ENCODE measurements around the gene PTGIR. TPM values are rescaled to one million over a fixed set of nuclear protein-coding genes. Genes with fewer than 3 reads are reported as not detected.

The PTGIR gene
- total RNA-seq, 3 donors from 2014 or later (not counting 1 experiment from before 2014, with no cell fraction given), result 0.75 to 1.4 (median 1.0) TPM

- Histone ChIP-seq H3K36me3 (ENCODE audit: control insufficient read depth, insufficient read depth, low read length) (no peaks in the 10 kb centered on the region), H3K27ac (ENCODE audit: low read length) (no peak overlapping the region), H3K4me1 (ENCODE audit: control insufficient read depth, insufficient read depth, low read length) (peaks cover 63% of the 10 kb centered on the region), H3K27me3 (ENCODE audit: control insufficient read depth, insufficient read depth, low read length) (no peaks in the 10 kb centered on the region), H3K4me3 (ENCODE audit: low read length) (no peak overlapping the region), H3K9me3 (ENCODE audit: control insufficient read depth, insufficient read depth, low read length) (no peaks in the 10 kb centered on the region)
- Mint-ChIP-seq H3K4me1 (peaks cover 28 to 29% of the 10 kb centered on the region in 2 donors), H3K27me3 (ENCODE audit: low read depth in 2 of 2) (peaks cover 7 to 10% of the 10 kb centered on the region in 2 donors), H3K27ac (no peak overlapping the region), H3K4me3 (no peak overlapping the region), H3K9me3 (no peaks in the 10 kb centered on the region), H3K36me3 (no peaks in the 10 kb centered on the region)
- no peak for ATAC-seq
- intact Hi-C loops (cut with micrococcal nuclease), result no loop called here
- no peak for DNase-seq
- WGBS (ENCODE audit: insufficient coverage), result 90% methylated on average over 9 of the region's 10 CpGs
- TF ChIP-seq CTCF (IDR thresholded peaks at IDR 0.05), result no peak
Measured at GRCh38 chr19:46615966-46616365, 8.9 kb downstream of the PTGIR start.

- Mint-ChIP-seq H3K27me3 (ENCODE audit: low read depth in 2 of 2) (peaks cover 7 to 10% of the 10 kb centered on the region in 2 donors), H3K4me3 (no peak overlapping the region), H3K36me3 (peaks cover 3% of the 10 kb centered on the region), H3K27ac (no peak overlapping the region), H3K9me3 (no peaks in the 10 kb centered on the region), H3K4me1 (peaks cover 32 to 33% of the 10 kb centered on the region in 2 donors)
- WGBS (ENCODE audit: insufficient coverage), result 14% methylated on average over 11 of the region's 12 CpGs
- H3K27me3 ChIP-seq (ENCODE audit: control insufficient read depth, insufficient read depth, low read length), result no peaks in the 10 kb centered on the region
- peaks cover 7% of the 10 kb centered on the region for H3K36me3 ChIP-seq (ENCODE audit: control insufficient read depth, insufficient read depth, low read length)
- DNase-seq (peak; percentile 74 to 90), ATAC-seq (peak; percentile 86 to 92 (median 89))
- intact Hi-C loops (cut with micrococcal nuclease), result loop anchor here (1.0 kb wide), 2 partner anchors 48 to 114 kb away; no protein-coding TSS in a partner anchor
- no peak overlapping the region for H3K27ac ChIP-seq (ENCODE audit: low read length)
- no peaks in the 10 kb centered on the region for H3K9me3 ChIP-seq (ENCODE audit: control insufficient read depth, insufficient read depth, low read length)
- no peak overlapping the region for H3K4me3 ChIP-seq (ENCODE audit: low read length)
- peak; percentile 78 for TF ChIP-seq CTCF (IDR thresholded peaks at IDR 0.05)
- peaks cover 52% of the 10 kb centered on the region for H3K4me1 ChIP-seq (ENCODE audit: control insufficient read depth, insufficient read depth, low read length)
Measured at GRCh38 chr19:46614114-46614722, 10.7 kb downstream of the PTGIR start.

- peaks cover 7 to 10% of the 10 kb centered on the region in 2 donors for H3K27me3 Mint-ChIP-seq (ENCODE audit: low read depth in 2 of 2)
- no peak overlapping the region for H3K4me3 ChIP-seq (ENCODE audit: low read length)
- no peaks in the 10 kb centered on the region for H3K9me3 Mint-ChIP-seq
- WGBS (ENCODE audit: insufficient coverage), result 96% methylated on average over 22 of the region's 22 CpGs
- peaks cover 14% of the 10 kb centered on the region for H3K36me3 ChIP-seq (ENCODE audit: control insufficient read depth, insufficient read depth, low read length)
- TF ChIP-seq CTCF (IDR thresholded peaks at IDR 0.05), result no peak
- H3K9me3 ChIP-seq (ENCODE audit: control insufficient read depth, insufficient read depth, low read length), result no peaks in the 10 kb centered on the region
- no peak overlapping the region for H3K4me3 Mint-ChIP-seq
- no peak overlapping the region for H3K27ac ChIP-seq (ENCODE audit: low read length)
- peaks cover 47% of the 10 kb centered on the region for H3K4me1 ChIP-seq (ENCODE audit: control insufficient read depth, insufficient read depth, low read length)
- H3K27me3 ChIP-seq (ENCODE audit: control insufficient read depth, insufficient read depth, low read length), result no peaks in the 10 kb centered on the region
- DNase-seq (no peak), ATAC-seq (no peak)
- H3K36me3 Mint-ChIP-seq, result peaks cover 8% of the 10 kb centered on the region
- intact Hi-C loops (cut with micrococcal nuclease), result no loop called here
- H3K27ac Mint-ChIP-seq, result no peak overlapping the region
- H3K4me1 Mint-ChIP-seq, result peaks cover 32 to 33% of the 10 kb centered on the region in 2 donors
Measured at GRCh38 chr19:46613525-46613924, 11.4 kb downstream of the PTGIR start.

GRCh38 chr19:46611776-46612175 is 13.1 kb downstream of the PTGIR start:
- H3K36me3 ChIP-seq (ENCODE audit: control insufficient read depth, insufficient read depth, low read length), result peaks cover 30% of the 10 kb centered on the region
- H3K36me3 Mint-ChIP-seq, result peaks cover 14% of the 10 kb centered on the region
- H3K9me3 Mint-ChIP-seq, result no peaks in the 10 kb centered on the region
- no peaks in the 10 kb centered on the region for H3K27me3 ChIP-seq (ENCODE audit: control insufficient read depth, insufficient read depth, low read length)
- peak in 1 of 2 donors; percentile 40 for DNase-seq
- H3K4me1 ChIP-seq (ENCODE audit: control insufficient read depth, insufficient read depth, low read length), result peaks cover 35% of the 10 kb centered on the region
- peak overlapping the region; percentile 61 to 78 for H3K27ac Mint-ChIP-seq
- TF ChIP-seq CTCF (IDR thresholded peaks at IDR 0.05), result no peak
- H3K27ac ChIP-seq (ENCODE audit: low read length), result peak overlapping the region; percentile 61
- no peaks in the 10 kb centered on the region for H3K9me3 ChIP-seq (ENCODE audit: control insufficient read depth, insufficient read depth, low read length)
- no peak overlapping the region for H3K4me3 Mint-ChIP-seq
- peaks cover 31 to 34% of the 10 kb centered on the region in 2 donors for H3K4me1 Mint-ChIP-seq
- no peak for ATAC-seq
- WGBS (ENCODE audit: insufficient coverage), result 39% methylated on average over 6 of the region's 6 CpGs
- H3K27me3 Mint-ChIP-seq (ENCODE audit: low read depth in 2 of 2), result peaks cover 4 to 9% of the 10 kb centered on the region in 2 donors
- H3K4me3 ChIP-seq (ENCODE audit: low read length), result no peak overlapping the region
- intact Hi-C loops (cut with micrococcal nuclease), result no loop called here
